ENCODE measurements around the gene KRTAP2-4.
"Not testable (repeated sequence)": the region's sequence is repeated elsewhere in the genome, so short reads cannot be mapped to it uniquely, and the experiment has no call there.

Gene KRTAP2-4

GRCh38 chr17:41065829-41066624 is at the start of gene KRTAP2-4:
Gene KRTAP2-4, minus strand, starts transcription at chr17:41065879. Its CDS starts 34 bp downstream, at chr17:41065845.
- no peak for TF ChIP-seq CTCF (IDR thresholded peaks at IDR 0.05)

GRCh38 chr17:41111151-41111885 is 45.6 kb upstream of the KRTAP2-4 start:
- no peak for TF ChIP-seq CTCF (IDR thresholded peaks at IDR 0.05)

- no peak for TF ChIP-seq CTCF (IDR thresholded peaks at IDR 0.05)
Measured at GRCh38 chr17:41107941-41108450, 42.3 kb upstream of the KRTAP2-4 start.

GRCh38 chr17:41105347-41105746 is 39.7 kb upstream of the KRTAP2-4 start, which contains the start of gene KRTAP4-9:
Gene KRTAP4-9, plus strand, starts transcription at chr17:41105389. Its CDS starts 0 bp downstream, at chr17:41105389.
- TF ChIP-seq CTCF (IDR thresholded peaks at IDR 0.05), result not testable (repeated sequence)

GRCh38 chr17:41103896-41104295 is 38.2 kb upstream of the KRTAP2-4 start:
- no peak for TF ChIP-seq CTCF (IDR thresholded peaks at IDR 0.05)

GRCh38 chr17:41101586-41102259 is 36.0 kb upstream of the KRTAP2-4 start, which contains the start of gene KRTAP4-16:
Gene KRTAP4-16, minus strand, starts transcription at chr17:41102209. Its CDS starts 0 bp downstream, at chr17:41102209.
- no peak for TF ChIP-seq CTCF (IDR thresholded peaks at IDR 0.05)

- TF ChIP-seq CTCF (IDR thresholded peaks at IDR 0.05), result no peak
Measured at GRCh38 chr17:41098481-41098880, 32.8 kb upstream of the KRTAP2-4 start.
